Muscle of back (tissue), 11 donors: ENCODE measurements around the gene PPIG. TPM values are rescaled to one million over a fixed set of nuclear protein-coding genes. Genes with fewer than 3 reads are reported as not detected.
"Not testable (repeated sequence)": the region's sequence is repeated elsewhere in the genome, so short reads cannot be mapped to it uniquely, and the experiment has no call there.

Source experiments
- DNase-seq, 3 donors: peaks; one replicate each; pipeline versions ENCODE4 v3.0.0 to v3.0.0-alpha.2; 2013
- polyA plus RNA-seq, 10 donors: library from polyadenylated mRNA; unstranded; fragments of 120-200 nt; gene quantifications; one replicate each; pipeline ENCODE4 v1.2.1, GENCODE V29; 2013; ENCODE audit not compliant: insufficient read length in 10 of 10

PPIG gene
- polyA plus RNA-seq, 10 donors: 45.7 to 61.9 (median 53.1) TPM

GRCh38 chr2:169583518-169583917 lies 633 bp upstream of the PPIG start:
- no peak for DNase-seq

GRCh38 chr2:169585673-169586072 lies 1.5 kb downstream of the PPIG start:
- DNase-seq: peak in 1 of 3 donors; percentile 30

- no peak for DNase-seq
Observed at GRCh38 chr2:169590804-169591203, 6.7 kb downstream of the PPIG start.

DNA sequence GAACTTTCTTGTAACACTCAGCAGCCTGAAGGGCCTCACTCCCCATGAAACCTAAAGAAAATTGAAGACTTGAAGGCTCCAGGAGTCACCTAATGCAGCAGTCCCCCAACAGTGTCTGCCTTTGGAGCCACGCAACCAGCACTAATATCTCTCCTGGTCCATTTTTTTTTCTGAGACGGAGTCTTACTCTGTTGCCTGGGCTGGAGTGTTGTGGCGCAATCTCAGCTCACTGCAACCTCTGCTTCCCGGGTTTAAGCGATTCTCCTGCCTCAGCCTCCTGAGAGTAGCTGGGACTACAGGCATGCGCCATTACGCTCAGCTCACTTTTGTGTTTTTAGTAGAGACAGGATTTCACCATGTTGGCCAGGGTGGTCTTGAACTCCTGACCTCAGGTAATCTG lies 12.4 kb downstream of the PPIG start:
- not testable (repeated sequence) for DNase-seq

GRCh38 chr2:169598982-169599381 lies 14.8 kb downstream of the PPIG start:
- DNase-seq: no peak

DNA sequence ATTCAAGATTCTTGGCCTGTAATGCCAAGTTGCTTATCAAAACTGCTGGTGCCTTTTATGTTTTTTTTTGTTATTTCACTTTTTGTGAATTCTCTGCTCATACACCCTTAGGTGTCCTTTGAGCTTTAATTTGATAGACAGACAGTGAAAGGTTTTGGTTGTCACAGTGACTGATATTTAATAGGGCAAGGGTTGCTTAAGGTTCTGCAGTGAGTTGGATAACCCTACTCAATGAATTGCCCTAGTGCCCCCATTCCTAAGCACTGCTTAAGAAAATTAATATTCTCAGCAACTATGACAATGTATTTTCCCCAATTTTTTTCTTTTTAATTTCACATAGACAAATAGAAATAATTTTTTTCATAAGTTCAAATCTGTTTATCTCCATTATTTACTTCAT lies 15.4 kb downstream of the PPIG start:
- DNase-seq: no peak

GRCh38 chr2:169609264-169609663 lies 25.1 kb downstream of the PPIG start:
- no peak for DNase-seq

- no peak for DNase-seq
Observed at GRCh38 chr2:169613876-169614275, 29.7 kb downstream of the PPIG start.

DNA sequence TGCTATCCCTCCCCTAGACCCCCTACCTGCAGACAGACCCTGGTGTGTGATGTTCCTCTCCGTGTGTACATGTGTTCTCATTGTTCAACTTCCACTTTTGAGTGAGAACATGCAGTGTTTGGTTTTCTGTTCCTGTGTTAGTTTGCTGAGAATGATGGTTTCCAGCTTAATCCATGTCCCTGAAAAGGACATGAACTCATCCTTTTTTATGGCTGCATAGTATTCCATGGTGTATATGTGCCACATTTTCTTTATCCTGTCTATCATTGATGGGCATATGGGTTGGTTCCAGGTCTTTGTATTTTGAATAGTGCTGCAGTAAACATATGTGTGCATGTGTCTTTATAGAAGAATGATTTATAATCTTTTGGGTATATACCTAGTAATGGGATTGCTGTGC lies 31.8 kb downstream of the PPIG start:
- not testable (repeated sequence) for DNase-seq

GRCh38 chr2:169619946-169620345 lies 35.8 kb downstream of the PPIG start:
- no peak for DNase-seq

GRCh38 chr2:169620509-169620908 lies 36.4 kb downstream of the PPIG start:
- no peak for DNase-seq

DNA sequence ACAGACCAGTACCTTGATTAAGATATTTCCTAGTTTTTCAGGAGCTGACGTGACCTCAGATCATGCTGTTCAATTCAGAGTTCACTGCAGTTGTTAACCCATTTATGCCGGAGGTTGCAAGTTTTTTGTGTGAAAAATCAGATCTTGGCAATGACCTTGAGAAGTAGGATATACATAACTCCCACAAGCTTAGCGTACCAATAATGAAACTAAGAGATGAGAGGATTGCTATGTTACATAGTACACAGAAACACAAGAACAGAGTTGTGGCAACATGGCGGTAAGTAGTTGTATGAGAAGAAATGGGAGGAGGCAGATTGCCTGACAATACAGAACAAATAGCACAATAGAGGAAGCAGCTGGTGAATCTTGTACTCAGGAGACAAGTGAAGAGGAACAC lies 39.1 kb downstream of the PPIG start:
- DNase-seq: no peak

GRCh38 chr2:169625781-169626180 lies 41.6 kb downstream of the PPIG start:
- no peak for DNase-seq

DNA sequence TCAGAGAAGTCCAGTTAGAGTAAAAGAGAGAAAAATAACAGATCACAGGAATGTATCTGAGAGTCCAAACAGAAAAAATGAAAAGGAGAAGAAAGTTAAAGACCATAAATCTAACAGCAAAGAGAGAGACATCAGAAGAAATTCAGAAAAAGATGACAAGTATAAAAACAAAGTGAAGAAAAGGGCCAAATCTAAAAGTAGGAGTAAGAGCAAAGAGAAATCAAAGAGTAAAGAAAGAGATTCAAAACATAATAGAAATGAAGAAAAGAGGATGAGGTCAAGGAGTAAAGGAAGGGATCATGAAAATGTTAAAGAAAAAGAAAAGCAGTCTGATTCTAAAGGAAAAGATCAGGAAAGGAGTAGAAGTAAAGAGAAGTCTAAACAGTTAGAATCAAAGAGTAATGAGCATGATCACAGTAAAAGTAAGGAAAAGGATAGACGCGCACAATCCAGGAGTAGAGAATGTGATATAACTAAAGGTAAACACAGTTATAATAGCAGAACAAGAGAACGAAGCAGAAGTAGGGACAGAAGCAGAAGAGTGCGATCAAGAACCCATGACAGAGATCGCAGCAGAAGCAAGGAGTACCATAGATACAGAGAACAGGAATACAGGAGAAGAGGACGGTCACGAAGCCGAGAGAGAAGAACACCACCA lies 52.4 kb downstream of the PPIG start:
- no peak for DNase-seq

DNA sequence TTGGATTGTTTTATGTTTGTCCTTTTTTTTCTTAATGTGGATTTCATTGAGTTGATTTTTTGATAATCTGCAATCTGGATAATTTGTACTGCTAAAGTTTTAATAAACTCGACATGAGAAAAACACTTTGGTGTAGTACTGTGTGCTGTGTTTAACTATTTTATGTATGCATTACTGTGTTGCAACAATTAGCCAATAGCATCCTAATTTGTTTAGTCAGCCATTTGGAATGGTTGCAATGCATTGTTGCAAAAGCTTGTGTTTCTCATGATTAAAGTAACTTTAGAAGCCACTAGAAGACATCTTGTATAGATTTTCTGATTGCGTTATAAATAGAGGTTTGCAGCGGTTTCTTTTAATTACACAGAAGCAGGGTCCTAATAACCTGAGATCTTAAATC lies 53.5 kb downstream of the PPIG start:
- peak in 1 of 3 donors; percentile 17 for DNase-seq

- no peak for DNase-seq
Observed at GRCh38 chr2:169640104-169640503, 56.0 kb downstream of the PPIG start.

DNA sequence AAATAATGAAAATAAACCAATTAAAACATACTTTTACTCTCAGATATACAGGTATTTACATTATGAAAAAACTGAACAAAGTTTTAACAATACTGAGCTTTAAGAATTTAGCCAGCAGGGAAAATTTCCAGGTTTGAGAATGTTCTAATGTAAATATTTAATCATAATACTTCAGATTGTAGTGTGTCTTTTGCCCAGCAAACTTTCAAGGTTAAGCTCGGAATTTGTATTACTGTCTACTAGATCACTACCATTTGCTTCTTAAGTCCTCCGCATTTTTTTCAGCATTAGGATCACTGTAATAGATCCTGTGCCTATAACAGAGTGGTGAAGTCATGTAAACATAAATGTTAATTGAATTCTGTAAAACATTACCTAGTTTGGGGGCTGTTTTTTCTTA lies 57.3 kb downstream of the PPIG start:
- no peak for DNase-seq

DNA sequence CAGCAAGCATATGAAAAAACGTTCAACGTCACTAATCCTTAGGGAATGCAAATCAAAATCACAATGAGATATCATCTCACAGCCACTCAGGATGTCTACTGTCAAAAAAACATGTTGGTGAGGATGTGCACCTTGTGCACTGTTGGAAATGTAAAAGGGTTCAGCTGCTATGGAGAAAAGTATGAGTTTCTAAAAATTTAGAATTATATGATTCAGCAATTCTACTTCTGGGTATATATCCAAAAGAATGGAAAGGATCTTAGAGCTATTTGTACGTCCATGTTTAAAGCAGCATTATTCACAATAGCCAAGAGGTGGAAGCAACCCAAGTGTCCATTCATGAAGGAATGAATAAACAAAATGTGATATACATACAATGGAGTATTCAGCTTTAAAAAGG lies 60.0 kb downstream of the PPIG start:
- no peak for DNase-seq

GRCh38 chr2:169647496-169647895 lies 63.3 kb downstream of the PPIG start:
- DNase-seq: no peak

DNA sequence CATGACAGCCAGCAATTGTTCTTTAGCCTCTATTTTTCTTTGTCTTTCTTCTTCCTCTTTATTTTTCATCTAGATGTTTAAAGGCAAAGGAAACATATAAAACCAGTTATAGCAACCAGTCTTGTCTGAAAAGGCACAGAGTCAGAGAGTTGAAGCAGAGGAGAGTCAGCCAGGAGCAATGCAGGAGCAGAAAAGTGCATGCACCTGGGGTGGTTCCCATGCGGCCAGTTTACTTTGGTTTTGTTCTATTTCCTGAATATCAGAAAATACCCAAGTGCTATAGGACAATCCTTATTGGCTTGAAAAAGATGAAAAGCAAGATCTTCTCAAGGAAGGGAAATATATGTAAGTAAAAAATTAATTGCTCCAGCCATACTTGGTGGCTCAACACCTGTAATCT lies 65.1 kb downstream of the PPIG start:
- no peak for DNase-seq

- DNase-seq: no peak
Observed at GRCh38 chr2:169653636-169654035, 69.5 kb downstream of the PPIG start.

- DNase-seq: no peak
Observed at GRCh38 chr2:169656164-169656563, 72.0 kb downstream of the PPIG start.

DNA sequence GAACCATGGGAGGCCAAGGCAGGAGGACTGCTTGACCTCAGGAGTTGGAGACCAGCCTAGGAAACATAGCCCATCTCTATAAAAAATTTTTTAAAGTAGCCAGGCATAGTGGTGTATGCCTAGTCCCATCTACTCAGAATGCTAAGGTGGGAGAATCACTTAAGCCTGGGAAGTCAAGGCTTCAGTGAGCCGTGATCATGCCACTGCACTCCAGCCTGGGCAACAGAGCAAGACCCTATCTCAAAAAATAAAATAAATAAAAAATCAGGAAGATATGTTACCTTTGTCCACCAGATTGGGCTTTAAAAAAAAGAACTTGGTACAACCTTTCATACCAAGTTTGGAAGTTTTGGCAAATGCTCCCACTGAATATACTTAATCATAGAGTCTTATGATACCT lies 74.7 kb downstream of the PPIG start:
- no peak for DNase-seq

- no peak for DNase-seq
Observed at GRCh38 chr2:169659320-169659719, 75.2 kb downstream of the PPIG start.

DNA sequence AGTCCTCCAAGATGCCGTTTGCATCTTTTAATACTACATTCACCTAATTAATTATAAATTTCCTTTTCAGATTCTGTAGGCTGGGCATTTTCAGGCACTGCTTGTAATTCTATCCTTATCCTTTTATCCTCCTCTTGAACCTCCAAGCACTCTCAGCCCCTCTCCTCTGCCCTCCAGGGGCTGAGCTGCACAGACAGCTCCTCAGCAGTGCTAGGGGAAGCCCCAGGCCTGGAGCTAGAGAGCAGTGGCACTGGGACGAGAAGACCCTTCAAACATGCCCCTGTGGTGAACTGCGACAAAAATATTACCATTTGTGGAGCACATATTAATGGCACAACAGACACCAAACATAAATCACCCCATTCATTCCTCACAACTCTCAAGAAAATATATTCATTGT lies 77.1 kb downstream of the PPIG start:
- DNase-seq: no peak
